AG04449 (cell line): ENCODE results near the gene C6orf120.

Source experiments
- CTCF ChIA-PET: fragments of 350-600 bp; formaldehyde crosslinking; extraction: SDS; loops from one replicate; lab custom pipeline; 2021; ENCODE audit warnings: antibody characterized with exemption; lab: Yijun Ruan, JAX
- POLR2A ChIA-PET: fragments of 400-600, 350-600 bp; formaldehyde crosslinking; extraction: SDS; loops from one replicate; lab custom pipeline; 2020; ENCODE audit warnings: antibody characterized with exemption, inconsistent platforms; lab: Yijun Ruan, JAX
- DNase-seq: peaks from one replicate; pipeline ENCODE4 v3.0.0-alpha.2; 2010; ENCODE audit warnings: low read depth, low spot score
- H3K4me3 ChIP-seq: 2 replicates; pipeline ENCODE4 v1.5.1; 2011; ENCODE audit warnings: low read depth, mild to moderate bottlenecking, control low read depth, low read length
- CTCF ChIP-seq: IDR thresholded peaks from one replicate; pipeline ENCODE4 v1.5.1; 2011; ENCODE audit warnings: mild to moderate bottlenecking, moderate library complexity, low read length, control low read depth, inconsistent platforms; ENCODE audit not compliant: insufficient read depth; ENCODE audit errors: missing control alignments

The C6orf120 gene

GRCh38 chr6:169701954-169702839 lies at the start of gene C6orf120, which contains the start of gene WDR27:
Gene C6orf120 (plus strand): TSS chr6:169702126. CDS start chr6:169702460, 334 bp downstream.
Gene WDR27 (minus strand): TSS chr6:169702029. CDS start chr6:169689005, 13,024 bp downstream.
- POLR2A ChIA-PET: interaction anchor here (0.7 to 2.1 kb wide), 5 partner anchors 10 to 143 kb away, joined by 3 to 7 read pairs (median 5); partner anchors contain the start of genes DYNLT2 and ERMARD
- peak within 1 kb of the TSS; percentile 83 for H3K4me3 ChIP-seq
- TF ChIP-seq CTCF: no peak
- DNase-seq: peak; percentile 54
- CTCF ChIA-PET: no interaction called here

GRCh38 chr6:169652896-169653295 lies 49.0 kb upstream of the C6orf120 start:
- ChIA-PET CTCF (no interaction called here), POLR2A (no interaction called here)
- no peak for TF ChIP-seq CTCF
- H3K4me3 ChIP-seq: no peak overlapping the region
- no peak for DNase-seq

- no peak for DNase-seq
- TF ChIP-seq CTCF: no peak
- POLR2A ChIA-PET: no interaction called here
- no peak overlapping the region; the same call in 1 of the 2 replicates for H3K4me3 ChIP-seq
- CTCF ChIA-PET: interaction anchor here (1.3 kb wide), 1 partner anchor 14 kb away, joined by 3 read pairs; no protein-coding TSS in a partner anchor
Measured at GRCh38 chr6:169653691-169654090, 48.2 kb upstream of the C6orf120 start.

GRCh38 chr6:169654598-169655391 lies 47.1 kb upstream of the C6orf120 start:
- peak; percentile 29 for TF ChIP-seq CTCF
- CTCF ChIA-PET: interaction anchor here (1.3 to 1.9 kb wide), 2 partner anchors 15 to 697 kb away, joined by 3 to 4 read pairs; no protein-coding TSS in a partner anchor
- peak; percentile 23 for DNase-seq
- peak overlapping the region; percentile 56 for H3K4me3 ChIP-seq
- POLR2A ChIA-PET: no interaction called here

GRCh38 chr6:169656546-169657283 lies 45.2 kb upstream of the C6orf120 start:
- no peak for TF ChIP-seq CTCF
- DNase-seq: no peak
- H3K4me3 ChIP-seq: no peak overlapping the region
- ChIA-PET CTCF (interaction anchor here (0.7 kb wide), 1 partner anchor 42 kb away, joined by 3 read pairs; no protein-coding TSS in a partner anchor), POLR2A (no interaction called here)
